ENCODE measurements around the gene SHLD2. TPM values are rescaled to one million over a fixed set of nuclear protein-coding genes. Genes with fewer than 3 reads are reported as not detected.
A peak's percentile ranks its signal among the peaks of the same experiment; 100 is the strongest.

SHLD2 gene
- total RNA-seq: 19.3 TPM

- no peaks in the 10 kb centered on the region for H3K36me3 ChIP-seq (ENCODE audit: control insufficient read depth in 3 of 3, insufficient read depth in 3 of 3, low read length in 3 of 3)
- no peaks in the 10 kb centered on the region for H3K27me3 ChIP-seq (ENCODE audit: control insufficient read depth in 3 of 3, insufficient read depth in 3 of 3, low read length in 3 of 3)
- peaks cover 15 to 27% (median 20%) of the 10 kb centered on the region in 3 donors for H3K4me1 ChIP-seq (ENCODE audit: control insufficient read depth in 3 of 3, insufficient read depth in 3 of 3, low read length in 3 of 3)
- peak within 1 kb of the TSS; percentile 80 to 95 (median 87) for H3K9ac ChIP-seq (ENCODE audit: low read depth in 1 of 3, low read length in 3 of 3)
- H3K9me3 ChIP-seq (ENCODE audit: control insufficient read depth in 3 of 3, low read length in 3 of 3): no peaks in the 10 kb centered on the region
- peak within 1 kb of the TSS; percentile 85 to 93 (median 89) for H3K4me3 ChIP-seq (ENCODE audit: low read length in 3 of 3)
- peak within 1 kb of the TSS; percentile 89 for H3K27ac ChIP-seq (ENCODE audit: low read depth, low read length)
Observed at GRCh38 chr10:87094373-87095235, at the start of gene SHLD2, which contains the start of gene GLUD1. Gene SHLD2, plus strand, starts transcription at chr10:87095206. Its CDS starts 56,149 bp downstream, at chr10:87151355. Gene GLUD1, minus strand, starts transcription at chr10:87094843. Its CDS starts 74 bp downstream, at chr10:87094769.

- H3K4me1 ChIP-seq (ENCODE audit: control insufficient read depth in 3 of 3, insufficient read depth in 3 of 3, low read length in 3 of 3): no peaks in the 10 kb centered on the region
- H3K36me3 ChIP-seq (ENCODE audit: control insufficient read depth in 3 of 3, insufficient read depth in 3 of 3, low read length in 3 of 3): peaks cover 5 to 14% (median 8%) of the 10 kb centered on the region in 3 donors
- H3K27ac ChIP-seq (ENCODE audit: low read depth, low read length): no peak overlapping the region
- H3K9me3 ChIP-seq (ENCODE audit: control insufficient read depth in 3 of 3, low read length in 3 of 3): no peaks in the 10 kb centered on the region
- H3K9ac ChIP-seq (ENCODE audit: low read depth in 1 of 3, low read length in 3 of 3): no peak overlapping the region
- no peaks in the 10 kb centered on the region for H3K27me3 ChIP-seq (ENCODE audit: control insufficient read depth in 3 of 3, insufficient read depth in 3 of 3, low read length in 3 of 3)
- no peak overlapping the region for H3K4me3 ChIP-seq (ENCODE audit: low read length in 3 of 3)
Observed at GRCh38 chr10:87045434-87045938, 49.5 kb upstream of the SHLD2 start.

- Histone ChIP-seq H3K4me3 (ENCODE audit: low read length in 3 of 3) (no peak overlapping the region), H3K36me3 (ENCODE audit: control insufficient read depth in 3 of 3, insufficient read depth in 3 of 3, low read length in 3 of 3) (peaks cover 14 to 37% (median 37%) of the 10 kb centered on the region in 3 donors), H3K9me3 (ENCODE audit: control insufficient read depth in 3 of 3, low read length in 3 of 3) (no peaks in the 10 kb centered on the region), H3K4me1 (ENCODE audit: control insufficient read depth in 3 of 3, insufficient read depth in 3 of 3, low read length in 3 of 3) (peaks cover 0 to 7% (median 2%) of the 10 kb centered on the region in 3 donors), H3K27ac (ENCODE audit: low read depth, low read length) (no peak overlapping the region), H3K9ac (ENCODE audit: low read depth in 1 of 3, low read length in 3 of 3) (no peak overlapping the region), H3K27me3 (ENCODE audit: control insufficient read depth in 3 of 3, insufficient read depth in 3 of 3, low read length in 3 of 3) (no peaks in the 10 kb centered on the region)
Observed at GRCh38 chr10:87053111-87053510, 41.9 kb upstream of the SHLD2 start.

DNA sequence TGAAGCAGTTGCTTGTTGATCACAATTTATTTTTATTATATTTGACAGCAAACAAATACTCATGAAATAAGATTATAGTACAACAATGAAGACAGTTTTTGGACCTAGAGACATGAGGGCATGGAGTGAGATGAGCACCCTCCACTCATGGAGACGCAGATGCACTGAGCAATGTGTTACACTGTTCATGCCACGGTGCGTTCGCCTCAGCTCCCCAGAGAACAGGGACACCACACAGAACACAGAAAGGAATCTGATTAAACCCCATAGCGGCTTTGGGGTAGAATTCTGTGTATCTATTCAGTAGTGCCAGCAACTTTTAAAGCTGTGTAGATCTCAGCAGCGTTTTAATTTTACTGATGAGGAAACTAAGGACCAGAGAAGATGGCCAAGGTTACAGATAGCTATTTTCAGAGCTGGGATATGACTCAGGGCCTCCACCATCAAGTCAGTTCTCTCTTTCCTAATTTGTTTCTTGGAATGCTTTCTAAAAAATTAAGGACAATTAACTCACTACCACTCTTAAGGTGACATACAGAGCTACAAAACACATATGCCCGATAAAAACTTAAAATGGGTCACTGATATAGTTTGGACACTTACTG is 41.3 kb upstream of the SHLD2 start:
- Histone ChIP-seq H3K9ac (ENCODE audit: low read depth in 1 of 3, low read length in 3 of 3) (no peak overlapping the region), H3K27ac (ENCODE audit: low read depth, low read length) (no peak overlapping the region), H3K4me3 (ENCODE audit: low read length in 3 of 3) (no peak overlapping the region), H3K9me3 (ENCODE audit: control insufficient read depth in 3 of 3, low read length in 3 of 3) (no peaks in the 10 kb centered on the region), H3K36me3 (ENCODE audit: control insufficient read depth in 3 of 3, insufficient read depth in 3 of 3, low read length in 3 of 3) (peaks cover 15 to 40% (median 38%) of the 10 kb centered on the region in 3 donors), H3K4me1 (ENCODE audit: control insufficient read depth in 3 of 3, insufficient read depth in 3 of 3, low read length in 3 of 3) (peaks cover 0 to 7% (median 2%) of the 10 kb centered on the region in 3 donors), H3K27me3 (ENCODE audit: control insufficient read depth in 3 of 3, insufficient read depth in 3 of 3, low read length in 3 of 3) (no peaks in the 10 kb centered on the region)

GRCh38 chr10:87054373-87055295 is 40.4 kb upstream of the SHLD2 start:
- no peak overlapping the region for H3K9ac ChIP-seq (ENCODE audit: low read depth in 1 of 3, low read length in 3 of 3)
- H3K36me3 ChIP-seq (ENCODE audit: control insufficient read depth in 3 of 3, insufficient read depth in 3 of 3, low read length in 3 of 3): peaks cover 18 to 49% (median 38%) of the 10 kb centered on the region in 3 donors
- no peaks in the 10 kb centered on the region for H3K27me3 ChIP-seq (ENCODE audit: control insufficient read depth in 3 of 3, insufficient read depth in 3 of 3, low read length in 3 of 3)
- no peaks in the 10 kb centered on the region for H3K9me3 ChIP-seq (ENCODE audit: control insufficient read depth in 3 of 3, low read length in 3 of 3)
- H3K4me1 ChIP-seq (ENCODE audit: control insufficient read depth in 3 of 3, insufficient read depth in 3 of 3, low read length in 3 of 3): peaks cover 0 to 7% (median 2%) of the 10 kb centered on the region in 3 donors
- peak overlapping the region; percentile 29 for H3K27ac ChIP-seq (ENCODE audit: low read depth, low read length)
- H3K4me3 ChIP-seq (ENCODE audit: low read length in 3 of 3): no peak overlapping the region

DNA sequence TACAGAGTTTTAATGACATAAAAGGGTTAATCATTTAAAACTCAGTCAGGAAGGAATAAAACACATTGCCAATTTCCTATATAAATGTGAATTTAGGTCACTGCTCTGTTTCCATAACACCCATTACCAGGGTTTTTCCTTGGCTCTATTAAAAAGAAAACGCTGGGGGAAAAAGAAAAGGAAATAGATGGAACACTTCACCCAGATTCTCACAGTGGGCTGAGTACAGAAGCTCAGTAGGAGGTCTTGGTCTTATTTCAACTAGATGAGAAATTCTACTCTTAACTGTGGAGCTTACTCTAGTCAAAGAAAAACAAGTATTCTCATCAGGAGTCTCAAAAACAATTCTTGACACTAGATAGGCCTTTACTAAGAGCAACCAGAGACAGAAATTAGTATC is 36.8 kb upstream of the SHLD2 start:
- Histone ChIP-seq H3K36me3 (ENCODE audit: control insufficient read depth in 3 of 3, insufficient read depth in 3 of 3, low read length in 3 of 3) (peaks cover 21 to 49% (median 42%) of the 10 kb centered on the region in 3 donors), H3K27ac (ENCODE audit: low read depth, low read length) (no peak overlapping the region), H3K9ac (ENCODE audit: low read depth in 1 of 3, low read length in 3 of 3) (no peak overlapping the region)

GRCh38 chr10:87059401-87059800 is 35.6 kb upstream of the SHLD2 start:
- no peaks in the 10 kb centered on the region for H3K9me3 ChIP-seq (ENCODE audit: control insufficient read depth in 3 of 3, low read length in 3 of 3)
- H3K9ac ChIP-seq (ENCODE audit: low read depth in 1 of 3, low read length in 3 of 3): no peak overlapping the region
- H3K36me3 ChIP-seq (ENCODE audit: control insufficient read depth in 3 of 3, insufficient read depth in 3 of 3, low read length in 3 of 3): peaks cover 21 to 49% (median 39%) of the 10 kb centered on the region in 3 donors
- no peaks in the 10 kb centered on the region for H3K27me3 ChIP-seq (ENCODE audit: control insufficient read depth in 3 of 3, insufficient read depth in 3 of 3, low read length in 3 of 3)
- H3K27ac ChIP-seq (ENCODE audit: low read depth, low read length): no peak overlapping the region
- no peak overlapping the region for H3K4me3 ChIP-seq (ENCODE audit: low read length in 3 of 3)
- H3K4me1 ChIP-seq (ENCODE audit: control insufficient read depth in 3 of 3, insufficient read depth in 3 of 3, low read length in 3 of 3): peaks cover 0 to 6% (median 0%) of the 10 kb centered on the region in 3 donors

More for the DNA sequence above, 36.8 kb upstream of the SHLD2 start:
- H3K4me1 ChIP-seq (ENCODE audit: control insufficient read depth in 3 of 3, insufficient read depth in 3 of 3, low read length in 3 of 3): peaks cover 0 to 7% (median 0%) of the 10 kb centered on the region in 3 donors
- no peaks in the 10 kb centered on the region for H3K9me3 ChIP-seq (ENCODE audit: control insufficient read depth in 3 of 3, low read length in 3 of 3)
- H3K27me3 ChIP-seq (ENCODE audit: control insufficient read depth in 3 of 3, insufficient read depth in 3 of 3, low read length in 3 of 3): no peaks in the 10 kb centered on the region
- no peak overlapping the region for H3K4me3 ChIP-seq (ENCODE audit: low read length in 3 of 3)

GRCh38 chr10:87060280-87060928 is 34.6 kb upstream of the SHLD2 start:
- H3K36me3 ChIP-seq (ENCODE audit: control insufficient read depth in 3 of 3, insufficient read depth in 3 of 3, low read length in 3 of 3): peaks cover 21 to 46% (median 41%) of the 10 kb centered on the region in 3 donors
- H3K4me3 ChIP-seq (ENCODE audit: low read length in 3 of 3): no peak overlapping the region
- no peaks in the 10 kb centered on the region for H3K9me3 ChIP-seq (ENCODE audit: control insufficient read depth in 3 of 3, low read length in 3 of 3)
- H3K9ac ChIP-seq (ENCODE audit: low read depth in 1 of 3, low read length in 3 of 3): no peak overlapping the region
- no peaks in the 10 kb centered on the region for H3K4me1 ChIP-seq (ENCODE audit: control insufficient read depth in 3 of 3, insufficient read depth in 3 of 3, low read length in 3 of 3)
- no peaks in the 10 kb centered on the region for H3K27me3 ChIP-seq (ENCODE audit: control insufficient read depth in 3 of 3, insufficient read depth in 3 of 3, low read length in 3 of 3)
- no peak overlapping the region for H3K27ac ChIP-seq (ENCODE audit: low read depth, low read length)

GRCh38 chr10:87064651-87065050 is 30.4 kb upstream of the SHLD2 start:
- Histone ChIP-seq H3K4me3 (ENCODE audit: low read length in 3 of 3) (no peak overlapping the region), H3K9ac (ENCODE audit: low read depth in 1 of 3, low read length in 3 of 3) (no peak overlapping the region), H3K27ac (ENCODE audit: low read depth, low read length) (no peak overlapping the region), H3K9me3 (ENCODE audit: control insufficient read depth in 3 of 3, low read length in 3 of 3) (no peaks in the 10 kb centered on the region), H3K27me3 (ENCODE audit: control insufficient read depth in 3 of 3, insufficient read depth in 3 of 3, low read length in 3 of 3) (no peaks in the 10 kb centered on the region), H3K36me3 (ENCODE audit: control insufficient read depth in 3 of 3, insufficient read depth in 3 of 3, low read length in 3 of 3) (peaks cover 18 to 59% (median 42%) of the 10 kb centered on the region in 3 donors), H3K4me1 (ENCODE audit: control insufficient read depth in 3 of 3, insufficient read depth in 3 of 3, low read length in 3 of 3) (no peaks in the 10 kb centered on the region)

All from skeletal muscle tissue (tissue), 4 donors.